Astrocyte (in vitro differentiated cells and primary cell): Measurements from ENCODE around the gene HMCN1. TPM values are rescaled to one million over a fixed set of nuclear protein-coding genes. Genes with fewer than 3 reads are reported as not detected.

Experiments
- DNase-seq: peaks from one replicate; pipeline ENCODE4 v3.0.0-alpha.2; 2010; ENCODE audit warnings: low read depth
- FAIRE-seq: peaks from 2 replicates; lab custom pipeline; 2011; peaks lifted over from hg19 to GRCh38; lab: Jason Lieb, UNC
- H2AFZ ChIP-seq: 2 replicates; pipeline ENCODE4 v1.6.0; 2012; ENCODE audit warnings: low read depth, low read length, inconsistent platforms
- H3K27ac ChIP-seq: 2 replicates; pipeline ENCODE4 v1.5.1; 2011; ENCODE audit warnings: low read depth, low read length, inconsistent platforms
- H3K27me3 ChIP-seq: 2 replicates; pipeline ENCODE4 v1.6.0; 2011; ENCODE audit warnings: low read length, inconsistent platforms; ENCODE audit not compliant: insufficient read depth
- H3K36me3 ChIP-seq: 2 replicates; pipeline ENCODE4 v1.5.1; 2011; ENCODE audit warnings: low read length, inconsistent platforms; ENCODE audit not compliant: insufficient read depth
- H3K4me1 ChIP-seq: 2 replicates; pipeline ENCODE4 v1.5.1; 2011; ENCODE audit warnings: low read length, inconsistent platforms; ENCODE audit not compliant: insufficient read depth
- H3K4me2 ChIP-seq: 2 replicates; pipeline ENCODE4 v1.6.0; 2012; ENCODE audit warnings: low read length, inconsistent platforms
- H3K4me3 ChIP-seq: 2 replicates; pipeline ENCODE4 v1.5.1; 2011; ENCODE audit warnings: low read depth, mild to moderate bottlenecking, low read length, inconsistent platforms; ENCODE audit not compliant: insufficient read depth
- H3K79me2 ChIP-seq: 2 replicates; pipeline ENCODE4 v1.6.0; 2012; ENCODE audit warnings: mild to moderate bottlenecking, low read length, inconsistent platforms; ENCODE audit not compliant: insufficient read depth
- H3K9ac ChIP-seq: 2 replicates; pipeline ENCODE4 v1.6.0; 2012; ENCODE audit warnings: mild to moderate bottlenecking, low read length, inconsistent platforms
- H3K9me3 ChIP-seq: 2 replicates; pipeline ENCODE4 v1.5.1; 2012; ENCODE audit warnings: low read depth, mild to moderate bottlenecking, low read length, inconsistent platforms; ENCODE audit not compliant: insufficient read depth
- H4K20me1 ChIP-seq: 2 replicates; pipeline ENCODE4 v1.6.0; 2012; ENCODE audit warnings: low read length, inconsistent platforms; ENCODE audit not compliant: insufficient read depth
- H3K27ac Mint-ChIP-seq: one replicate; pipeline ENCODE4 v1.8.0; 2021; ENCODE audit warnings: mild to moderate bottlenecking, mixed read lengths; ENCODE audit not compliant: unreplicated experiment
- H3K27me3 Mint-ChIP-seq: one replicate; pipeline ENCODE4 v1.8.0; 2021; ENCODE audit warnings: low read depth, mixed read lengths; ENCODE audit not compliant: unreplicated experiment
- H3K36me3 Mint-ChIP-seq: one replicate; pipeline ENCODE4 v1.8.0; 2021; ENCODE audit warnings: low read depth, mixed read lengths; ENCODE audit not compliant: unreplicated experiment
- H3K4me1 Mint-ChIP-seq: one replicate; pipeline ENCODE4 v1.8.0; 2021; ENCODE audit warnings: low read depth, mixed read lengths; ENCODE audit not compliant: unreplicated experiment
- H3K4me3 Mint-ChIP-seq: one replicate; pipeline ENCODE4 v1.8.0; 2021; ENCODE audit warnings: mild to moderate bottlenecking, moderate library complexity, mixed read lengths; ENCODE audit not compliant: unreplicated experiment
- H3K9me3 Mint-ChIP-seq: one replicate; pipeline ENCODE4 v1.8.0; 2021; ENCODE audit warnings: mild to moderate bottlenecking, mixed read lengths; ENCODE audit not compliant: unreplicated experiment
- EZH2 ChIP-seq: IDR thresholded peaks from 2 replicates; pipeline ENCODE4 v1.6.1; 2012; ENCODE audit warnings: mild to moderate bottlenecking, low read length, inconsistent platforms; ENCODE audit not compliant: insufficient read depth
- total RNA-seq: library from RNA; stranded (reverse); gene quantifications from 2 replicates; pipeline ENCODE4 v1.2.1, GENCODE V29; 2021
- TF ChIP-seq, protein P1 (sequence below): IDR thresholded peaks from 2 replicates; pipeline ENCODE4 v1.5.1; 2011; ENCODE audit warnings: low read depth, mild to moderate bottlenecking, inconsistent platforms, low read length, moderate library complexity; ENCODE audit not compliant: insufficient read depth

Gene HMCN1
- total RNA-seq, 1 donor from 2014 or later = 19.7 TPM

DNA sequence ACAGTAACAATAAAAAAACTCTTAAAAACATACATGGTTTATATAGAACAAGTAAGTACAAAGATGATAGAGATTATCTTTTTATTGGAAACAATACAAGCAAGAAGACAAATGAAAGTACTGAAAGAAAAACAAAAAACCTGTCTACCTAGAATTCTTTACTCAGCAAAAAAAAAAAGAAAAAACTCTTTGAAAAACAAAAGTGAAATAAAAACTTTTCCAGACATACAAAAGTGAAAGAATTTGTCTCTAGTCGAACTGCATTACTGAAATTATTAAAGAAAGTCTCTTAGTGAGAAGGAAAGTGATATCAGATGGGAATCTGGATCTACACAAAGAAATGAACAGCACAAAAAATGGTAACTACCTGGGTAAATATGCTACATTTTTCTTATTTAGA, 2.7 kb upstream of the HMCN1 start:
- no peak overlapping the region for H3K4me2 ChIP-seq
- no peak overlapping the region for H3K4me3 ChIP-seq
- Mint-ChIP-seq H3K27me3 (no peaks in the 10 kb centered on the region), H3K27ac (no peak overlapping the region), H3K4me3 (no peak overlapping the region), H3K36me3 (no peaks in the 10 kb centered on the region), H3K9me3 (no peaks in the 10 kb centered on the region), H3K4me1 (peaks cover 7% of the 10 kb centered on the region)
- no peaks in the 10 kb centered on the region for H3K79me2 ChIP-seq
- H4K20me1 ChIP-seq = no peaks in the 10 kb centered on the region
- FAIRE-seq (no peak), DNase-seq (no peak)
- no peaks in the 10 kb centered on the region for H3K27me3 ChIP-seq
- H3K4me1 ChIP-seq = peaks cover 14% of the 10 kb centered on the region
- no peak overlapping the region for H3K9ac ChIP-seq
- H3K36me3 ChIP-seq = no peaks in the 10 kb centered on the region
- H3K9me3 ChIP-seq = no peaks in the 10 kb centered on the region
- H3K27ac ChIP-seq = no peak overlapping the region
- TF ChIP-seq EZH2 = no peak
- TF ChIP-seq, protein P1, sequence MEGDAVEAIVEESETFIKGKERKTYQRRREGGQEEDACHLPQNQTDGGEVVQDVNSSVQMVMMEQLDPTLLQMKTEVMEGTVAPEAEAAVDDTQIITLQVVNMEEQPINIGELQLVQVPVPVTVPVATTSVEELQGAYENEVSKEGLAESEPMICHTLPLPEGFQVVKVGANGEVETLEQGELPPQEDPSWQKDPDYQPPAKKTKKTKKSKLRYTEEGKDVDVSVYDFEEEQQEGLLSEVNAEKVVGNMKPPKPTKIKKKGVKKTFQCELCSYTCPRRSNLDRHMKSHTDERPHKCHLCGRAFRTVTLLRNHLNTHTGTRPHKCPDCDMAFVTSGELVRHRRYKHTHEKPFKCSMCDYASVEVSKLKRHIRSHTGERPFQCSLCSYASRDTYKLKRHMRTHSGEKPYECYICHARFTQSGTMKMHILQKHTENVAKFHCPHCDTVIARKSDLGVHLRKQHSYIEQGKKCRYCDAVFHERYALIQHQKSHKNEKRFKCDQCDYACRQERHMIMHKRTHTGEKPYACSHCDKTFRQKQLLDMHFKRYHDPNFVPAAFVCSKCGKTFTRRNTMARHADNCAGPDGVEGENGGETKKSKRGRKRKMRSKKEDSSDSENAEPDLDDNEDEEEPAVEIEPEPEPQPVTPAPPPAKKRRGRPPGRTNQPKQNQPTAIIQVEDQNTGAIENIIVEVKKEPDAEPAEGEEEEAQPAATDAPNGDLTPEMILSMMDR = no peak
- H2AFZ ChIP-seq = no peak overlapping the region

DNA sequence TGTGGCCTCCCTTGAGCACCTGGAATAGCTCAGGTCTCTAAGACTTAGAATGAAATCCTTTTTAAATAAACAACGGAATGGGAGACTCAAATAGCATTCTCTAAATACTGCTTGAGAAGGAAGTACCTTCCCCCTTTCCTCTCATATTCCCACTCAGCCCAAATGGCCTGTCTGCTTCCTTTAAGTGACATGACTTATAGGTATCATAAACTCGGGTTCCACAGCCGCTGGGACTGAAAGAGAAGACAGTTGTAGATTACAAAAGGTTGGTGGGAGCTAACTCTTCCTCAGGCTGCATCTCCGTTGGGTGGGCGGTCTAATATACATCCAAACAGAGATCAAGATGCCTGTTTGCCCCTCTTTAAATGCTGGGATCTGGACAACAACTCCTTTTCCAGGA, 1.2 kb upstream of the HMCN1 start:
- H3K9me3 ChIP-seq = no peaks in the 10 kb centered on the region
- Mint-ChIP-seq H3K4me3 (no peak overlapping the region), H3K4me1 (peaks cover 7% of the 10 kb centered on the region), H3K36me3 (no peaks in the 10 kb centered on the region), H3K9me3 (no peaks in the 10 kb centered on the region), H3K27me3 (no peaks in the 10 kb centered on the region), H3K27ac (no peak overlapping the region)
- H2AFZ ChIP-seq = no peak overlapping the region
- no peaks in the 10 kb centered on the region for H3K79me2 ChIP-seq
- no peak overlapping the region for H3K27ac ChIP-seq
- no peaks in the 10 kb centered on the region for H4K20me1 ChIP-seq
- no peak for DNase-seq
- no peaks in the 10 kb centered on the region for H3K27me3 ChIP-seq
- no peak for FAIRE-seq
- no peak for TF ChIP-seq EZH2
- TF ChIP-seq, protein P1 = no peak
- no peaks in the 10 kb centered on the region for H3K36me3 ChIP-seq
- no peak overlapping the region for H3K9ac ChIP-seq
- H3K4me2 ChIP-seq = no peak overlapping the region
- H3K4me1 ChIP-seq = peaks cover 14% of the 10 kb centered on the region
- no peak overlapping the region for H3K4me3 ChIP-seq

DNA sequence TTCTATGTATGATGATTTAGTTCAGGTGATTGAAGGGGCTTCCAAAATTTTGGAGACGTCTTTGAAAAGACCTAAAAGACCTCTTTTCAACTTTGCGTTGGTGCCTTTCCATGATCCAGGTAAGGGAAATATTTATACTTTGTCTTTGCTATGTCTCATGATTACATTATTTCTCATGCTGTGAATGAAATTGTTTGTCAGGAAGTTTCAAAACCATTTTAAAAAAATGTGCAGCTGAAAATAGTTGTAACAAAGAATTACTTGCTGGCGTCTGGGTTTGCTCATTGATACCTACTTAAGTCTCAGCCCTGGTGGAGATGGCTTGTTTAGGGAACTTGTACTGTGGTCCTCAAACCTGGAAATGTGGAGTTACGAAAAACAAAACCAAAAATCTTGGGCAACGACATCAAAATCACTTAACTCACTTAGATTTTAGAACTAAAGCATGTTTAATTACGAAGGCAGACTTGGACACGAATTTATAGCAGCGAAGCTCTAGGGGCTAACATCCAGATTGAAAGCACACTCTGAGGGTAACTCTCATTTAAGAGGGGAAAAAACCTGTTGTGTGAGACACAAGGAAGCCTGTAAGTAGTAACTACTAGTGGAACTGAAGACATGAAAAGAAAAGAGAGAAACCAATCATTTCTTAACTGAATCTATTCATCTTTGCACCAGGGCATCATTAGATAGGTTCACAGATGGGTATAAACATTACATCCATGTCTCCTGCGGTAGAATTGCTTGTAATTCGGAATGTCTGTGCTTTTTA, 924 bp downstream of the HMCN1 start:
- DNase-seq = no peak
- Mint-ChIP-seq H3K9me3 (no peaks in the 10 kb centered on the region), H3K27ac (peak overlapping the region; percentile 77), H3K4me3 (peak overlapping the region; percentile 87), H3K27me3 (no peaks in the 10 kb centered on the region), H3K4me1 (peaks cover 7% of the 10 kb centered on the region), H3K36me3 (no peaks in the 10 kb centered on the region)
- peaks cover 14% of the 10 kb centered on the region for H3K4me1 ChIP-seq
- H3K36me3 ChIP-seq = no peaks in the 10 kb centered on the region
- no peaks in the 10 kb centered on the region for H3K9me3 ChIP-seq
- H3K27ac ChIP-seq = peak overlapping the region; percentile 57
- no peaks in the 10 kb centered on the region for H3K27me3 ChIP-seq
- H3K4me3 ChIP-seq = peak overlapping the region; percentile 65
- H3K79me2 ChIP-seq = no peaks in the 10 kb centered on the region
- H2AFZ ChIP-seq = peak overlapping the region; percentile 97
- FAIRE-seq = peak; percentile 60
- H4K20me1 ChIP-seq = no peaks in the 10 kb centered on the region
- H3K4me2 ChIP-seq = peak overlapping the region; percentile 92
- TF ChIP-seq EZH2 = no peak
- TF ChIP-seq, protein P1 = no peak
- peak overlapping the region; percentile 80 for H3K9ac ChIP-seq
